Natural killer cell (primary cell): ENCODE results near the gene MTRR. TPM values are rescaled to one million over a fixed set of nuclear protein-coding genes. Genes with fewer than 3 reads are reported as not detected.

Experiments used
- ATAC-seq, 3 donors: fragments of 150-1000 bp in 2 of 3; fragments of 200-7000 bp in 1 of 3; cut with Tn5 transposase; 1 replicate in 1 of 3; 2 replicates in 2 of 3; pipeline ENCODE4 v1.10.0; 2021; ENCODE audit warnings: mild to moderate bottlenecking in 2 of 3, moderate library complexity in 2 of 3
- DNase-seq, 2 donors: peaks; one replicate each; pipeline versions ENCODE4 v3.0.0 to v3.0.0-alpha.2; 2013 to 2021; ENCODE audit warnings: mixed read lengths in 1 of 2
- H3K27ac ChIP-seq: one replicate; pipeline ENCODE4 v1.5.1; 2013; ENCODE audit warnings: mild to moderate bottlenecking, low read length
- H3K27me3 ChIP-seq: one replicate; pipeline ENCODE4 v1.6.1; 2013; ENCODE audit warnings: low read length; ENCODE audit not compliant: control insufficient read depth, insufficient read depth
- H3K36me3 ChIP-seq: one replicate; pipeline ENCODE4 v1.6.1; 2013; ENCODE audit warnings: low read length; ENCODE audit not compliant: control insufficient read depth, insufficient read depth
- H3K4me1 ChIP-seq: one replicate; pipeline ENCODE4 v1.6.1; 2013; ENCODE audit warnings: low read length; ENCODE audit not compliant: control insufficient read depth, insufficient read depth
- H3K4me3 ChIP-seq: one replicate; pipeline ENCODE4 v1.5.1; 2013; ENCODE audit warnings: low read length
- H3K9me3 ChIP-seq: one replicate; pipeline ENCODE4 v1.6.1; 2013; ENCODE audit warnings: low read length; ENCODE audit not compliant: control insufficient read depth, insufficient read depth
- H3K27ac Mint-ChIP-seq, 2 donors: one replicate each; pipeline ENCODE4 v1.8.0; 2022; ENCODE audit warnings: mild to moderate bottlenecking in 2 of 2, mixed read lengths in 2 of 2, moderate library complexity in 1 of 2
- H3K27me3 Mint-ChIP-seq, 2 donors: one replicate each; pipeline ENCODE4 v1.8.0; 2022; ENCODE audit warnings: low read depth in 2 of 2, mixed read lengths in 2 of 2
- H3K36me3 Mint-ChIP-seq: one replicate; pipeline ENCODE4 v1.8.0; 2022; ENCODE audit warnings: mixed read lengths
- H3K4me1 Mint-ChIP-seq, 2 donors: one replicate each; pipeline ENCODE4 v1.8.0; 2022; ENCODE audit warnings: mixed read lengths in 2 of 2
- H3K4me3 Mint-ChIP-seq: one replicate; pipeline ENCODE4 v1.8.0; 2022; ENCODE audit warnings: mild to moderate bottlenecking, moderate library complexity, mixed read lengths
- H3K9me3 Mint-ChIP-seq, 2 donors: one replicate each; pipeline ENCODE4 v1.8.0; 2022; ENCODE audit warnings: mixed read lengths in 2 of 2
- WGBS: methylation state at CpG from one replicate; pipeline ENCODE4 v1.1.7; 2013; ENCODE audit warnings: missing lambda C conversion rate; ENCODE audit not compliant: insufficient coverage; 5-methylcytosine and 5-hydroxymethylcytosine counted together
- intact Hi-C: fragments of 100-400 bp; cut with micrococcal nuclease; formaldehyde crosslinking; loops from one replicate; pipeline ENCODE4 v1.14.2; 2022
- total RNA-seq, 4 donors: library from RNA; stranded (reverse); fragments of 120-200 nt in 1 of 4; gene quantifications; one replicate each; pipeline versions ENCODE4 v1.2.3 to v1.2.4, GENCODE V29; 2013 to 2022
- TF ChIP-seq, protein P1 (sequence below): fragments of 200-600 bp; IDR thresholded peaks from one replicate; pipeline ENCODE4 v1.8.0; 2022; ENCODE audit warnings: antibody characterized with exemption

The MTRR gene
- total RNA-seq, 3 donors from 2014 or later (not counting 1 experiment from before 2014, with no cell fraction given), result 55.7 to 78.4 (median 69.9) TPM

DNA sequence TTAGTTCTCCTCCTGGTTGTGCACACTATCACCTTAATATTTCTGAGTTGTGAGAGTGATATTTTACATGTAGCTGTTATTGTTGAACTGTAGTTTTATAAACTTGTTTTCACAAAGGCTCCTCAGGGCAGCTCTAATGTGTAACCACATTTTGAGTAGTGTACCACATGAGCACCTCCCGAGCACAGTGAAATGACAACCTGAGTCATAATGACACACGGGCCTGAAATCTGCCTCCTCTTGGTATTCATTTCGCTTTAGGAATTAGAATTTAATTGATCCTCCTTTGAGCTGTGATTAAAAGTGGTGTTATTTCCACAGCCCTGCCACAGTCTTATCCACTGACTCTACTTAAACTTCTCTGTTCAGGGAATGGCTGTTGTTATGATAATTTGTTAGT is 7.9 kb downstream of the MTRR start:
- intact Hi-C loops, result no loop called here
- H3K36me3 Mint-ChIP-seq, result peaks cover 10% of the 10 kb centered on the region

GRCh38 chr5:7877851-7878250 is 8.9 kb downstream of the MTRR start:
- DNase-seq, result no peak
- H3K36me3 Mint-ChIP-seq, result peaks cover 10% of the 10 kb centered on the region
- H3K27ac ChIP-seq, result no peak overlapping the region
- H3K36me3 ChIP-seq, result peaks cover 65% of the 10 kb centered on the region
- no peaks in the 10 kb centered on the region for H3K4me1 ChIP-seq
- H3K27me3 Mint-ChIP-seq, result no peaks in the 10 kb centered on the region
- H3K27me3 ChIP-seq, result no peaks in the 10 kb centered on the region
- TF ChIP-seq, protein P1, sequence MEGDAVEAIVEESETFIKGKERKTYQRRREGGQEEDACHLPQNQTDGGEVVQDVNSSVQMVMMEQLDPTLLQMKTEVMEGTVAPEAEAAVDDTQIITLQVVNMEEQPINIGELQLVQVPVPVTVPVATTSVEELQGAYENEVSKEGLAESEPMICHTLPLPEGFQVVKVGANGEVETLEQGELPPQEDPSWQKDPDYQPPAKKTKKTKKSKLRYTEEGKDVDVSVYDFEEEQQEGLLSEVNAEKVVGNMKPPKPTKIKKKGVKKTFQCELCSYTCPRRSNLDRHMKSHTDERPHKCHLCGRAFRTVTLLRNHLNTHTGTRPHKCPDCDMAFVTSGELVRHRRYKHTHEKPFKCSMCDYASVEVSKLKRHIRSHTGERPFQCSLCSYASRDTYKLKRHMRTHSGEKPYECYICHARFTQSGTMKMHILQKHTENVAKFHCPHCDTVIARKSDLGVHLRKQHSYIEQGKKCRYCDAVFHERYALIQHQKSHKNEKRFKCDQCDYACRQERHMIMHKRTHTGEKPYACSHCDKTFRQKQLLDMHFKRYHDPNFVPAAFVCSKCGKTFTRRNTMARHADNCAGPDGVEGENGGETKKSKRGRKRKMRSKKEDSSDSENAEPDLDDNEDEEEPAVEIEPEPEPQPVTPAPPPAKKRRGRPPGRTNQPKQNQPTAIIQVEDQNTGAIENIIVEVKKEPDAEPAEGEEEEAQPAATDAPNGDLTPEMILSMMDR, result no peak
- H3K9me3 Mint-ChIP-seq, result no peaks in the 10 kb centered on the region
- no peak for ATAC-seq
- intact Hi-C loops, result no loop called here
- peaks cover 27 to 30% of the 10 kb centered on the region in 2 donors for H3K4me1 Mint-ChIP-seq
- WGBS, result 85% methylated on average over 9 of the region's 9 CpGs
- H3K9me3 ChIP-seq, result no peaks in the 10 kb centered on the region
- H3K27ac Mint-ChIP-seq, result no peak overlapping the region
- no peak overlapping the region for H3K4me3 Mint-ChIP-seq
- no peak overlapping the region for H3K4me3 ChIP-seq

More for the DNA sequence above, 7.9 kb downstream of the MTRR start:
- no peaks in the 10 kb centered on the region for H3K4me1 ChIP-seq
- Mint-ChIP-seq H3K27me3 (no peaks in the 10 kb centered on the region), H3K27ac (no peak overlapping the region), H3K4me1 (peaks cover 31 to 34% of the 10 kb centered on the region in 2 donors), H3K4me3 (no peak overlapping the region), H3K9me3 (no peaks in the 10 kb centered on the region)
- WGBS, result 72% methylated on average over 3 of the region's 3 CpGs
- peaks cover 57% of the 10 kb centered on the region for H3K36me3 ChIP-seq
- no peaks in the 10 kb centered on the region for H3K27me3 ChIP-seq
- no peak overlapping the region for H3K27ac ChIP-seq
- DNase-seq, result no peak
- no peak for ATAC-seq
- H3K4me3 ChIP-seq, result no peak overlapping the region
- TF ChIP-seq, protein P1, result no peak
- no peaks in the 10 kb centered on the region for H3K9me3 ChIP-seq

- Mint-ChIP-seq H3K36me3 (peaks cover 10% of the 10 kb centered on the region), H3K4me1 (peaks cover 21 to 24% of the 10 kb centered on the region in 2 donors), H3K9me3 (no peaks in the 10 kb centered on the region), H3K4me3 (no peak overlapping the region), H3K27ac (no peak overlapping the region), H3K27me3 (no peaks in the 10 kb centered on the region)
- H3K4me3 ChIP-seq, result no peak overlapping the region
- intact Hi-C loops, result no loop called here
- no peaks in the 10 kb centered on the region for H3K4me1 ChIP-seq
- ATAC-seq (peak in 1 of 3 donors; percentile 73), DNase-seq (no peak)
- no peaks in the 10 kb centered on the region for H3K9me3 ChIP-seq
- H3K27me3 ChIP-seq, result no peaks in the 10 kb centered on the region
- H3K36me3 ChIP-seq, result peaks cover 70% of the 10 kb centered on the region
- TF ChIP-seq, protein P1, result no peak
- H3K27ac ChIP-seq, result no peak overlapping the region
Measured at GRCh38 chr5:7878381-7878873, 9.5 kb downstream of the MTRR start.

DNA sequence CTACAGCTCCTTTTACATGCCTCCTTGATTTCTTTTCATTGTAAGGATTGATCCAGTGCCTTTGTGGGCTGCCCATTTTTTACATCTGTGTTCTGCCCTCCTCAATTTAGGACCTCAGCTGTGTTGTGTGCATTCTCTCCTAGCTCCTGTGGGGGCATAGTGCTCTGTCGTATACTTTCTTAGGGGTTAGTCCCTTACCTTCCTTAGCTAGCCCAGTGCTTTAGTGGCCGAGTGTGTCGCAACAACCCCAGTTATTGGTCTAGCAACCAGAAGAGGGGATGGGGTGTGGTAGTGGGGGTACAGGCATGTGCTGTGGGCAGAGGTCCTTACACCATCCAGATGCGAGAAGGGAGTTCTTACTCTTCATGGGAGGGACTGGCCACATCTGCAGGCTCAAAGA is 12.1 kb downstream of the MTRR start:
- Histone ChIP-seq H3K4me3 (no peak overlapping the region), H3K36me3 (peaks cover 72% of the 10 kb centered on the region), H3K27ac (no peak overlapping the region), H3K4me1 (no peaks in the 10 kb centered on the region), H3K9me3 (no peaks in the 10 kb centered on the region), H3K27me3 (no peaks in the 10 kb centered on the region)
- TF ChIP-seq, protein P1, result no peak
- Mint-ChIP-seq H3K9me3 (no peaks in the 10 kb centered on the region), H3K27me3 (no peaks in the 10 kb centered on the region), H3K36me3 (peaks cover 6% of the 10 kb centered on the region), H3K4me3 (no peak overlapping the region), H3K27ac (no peak overlapping the region), H3K4me1 (peaks cover 9% of the 10 kb centered on the region in 2 donors)
- ATAC-seq, result no peak
- intact Hi-C loops, result no loop called here
- no peak for DNase-seq
- 100% methylated on average over 4 of the region's 4 CpGs for WGBS
